ENCODE results near the gene UBE2L5. TPM values are rescaled to one million over a fixed set of nuclear protein-coding genes. Genes with fewer than 3 reads are reported as not detected.

The UBE2L5 gene
- not detected in 2 replicates for total RNA-seq
- polyA plus RNA-seq: not detected in 2 replicates
- polyA plus RNA-seq (2011; cell fraction: cytosol; rRNA removed): not detected in 2 replicates
- polyA plus RNA-seq (2011; cell fraction: nucleus; rRNA removed): not detected in 2 replicates
- polyA plus RNA-seq (2012): 1.5 and 3.1 TPM in 2 replicates
- not detected in 2 replicates for polyA minus RNA-seq
- not detected for polyA minus RNA-seq (2011; cell fraction: cytosol; rRNA and poly(A)+ RNA removed)
- polyA minus RNA-seq (2011; cell fraction: nucleus; rRNA and poly(A)+ RNA removed): not detected in 2 replicates
- Bru-seq, nascent RNA: percentile 30 among the genes with signal in this experiment
- percentile 25 among the genes with signal in this experiment for BruChase-seq, experiment 1, labeled RNA remaining after a 6-hour chase
- BruChase-seq, experiment 2, labeled RNA remaining after a 2-hour chase: percentile 11 among the genes with signal in this experiment
- long read RNA-seq, partial matches to known transcripts: 2 of 2 reads
- long read RNA-seq, other reads (novel, unspliced or antisense): 0 of 2 reads

- dilution Hi-C loops (cut with MboI; ENCODE audit: extremely low pct_ligation_motif_present, low sequenced_read_pairs) (no loop called here), intact Hi-C loops (cut with micrococcal nuclease) (loop anchor here (5.0 to 10.0 kb wide), 2 partner anchors 35 to 623 kb away; no protein-coding TSS in a partner anchor)
- H4K20me1 ChIP-seq (replicated peaks; ENCODE audit: control insufficient read depth, extremely low read depth, insufficient read depth, low read length): no peaks in the 10 kb centered on the region
- H3K9me1 ChIP-seq (replicated peaks; ENCODE audit: control insufficient read depth, extremely low read depth, insufficient read depth, low read length): no peaks in the 10 kb centered on the region
- no peaks in the 10 kb centered on the region for H3K36me3 ChIP-seq (ENCODE audit: control insufficient read depth in 2 of 2, extremely low read depth in 1 of 2, insufficient read depth in 2 of 2, low read length in 2 of 2)
- peak within 1 kb of the TSS; percentile 40 for H3K27ac ChIP-seq (ENCODE audit: insufficient read depth, low read depth, low read length)
- ChIA-PET CTCF (interaction anchor here (0.6 to 1.0 kb wide), 7 partner anchors 9 to 67 kb away, joined by 3 to 9 read pairs (median 3); no protein-coding TSS in a partner anchor), POLR2A (interaction anchor here (0.8 to 1.2 kb wide), 6 partner anchors 9 to 280 kb away, joined by 3 to 5 read pairs (median 4); no protein-coding TSS in a partner anchor)
- H2AFZ ChIP-seq (ENCODE audit: low read depth, low read length): peak within 1 kb of the TSS; percentile 91
- H3K4me3 ChIP-seq (replicated peaks in 1 of 3; ENCODE audit: insufficient read depth in 1 of 3, low read depth in 1 of 3, low read length in 3 of 3): peak within 1 kb of the TSS; percentile 54 to 81 (median 77)
- H3K27me3 ChIP-seq (ENCODE audit: control insufficient read depth in 2 of 2, insufficient read depth in 2 of 2, low read length in 2 of 2): no peaks in the 10 kb centered on the region
- peak within 1 kb of the TSS; percentile 88 for H3K4me2 ChIP-seq (ENCODE audit: insufficient read depth, low read length)
- TSS peak; percentile 33 for BruUV-seq (replicated peaks)
- peaks cover 10% of the 10 kb centered on the region for H3K4me1 ChIP-seq (ENCODE audit: control insufficient read depth, extremely low read depth, insufficient read depth, low read length)
- no peaks in the 10 kb centered on the region for H3K9me3 ChIP-seq (replicated peaks; ENCODE audit: control insufficient read depth, insufficient read depth, low read length)
- H3K9ac ChIP-seq (replicated peaks; ENCODE audit: extremely low read depth, insufficient read depth, low read length): peak within 1 kb of the TSS; percentile 73
- H3K79me2 ChIP-seq (ENCODE audit: control insufficient read depth, insufficient read depth, low read length): no peaks in the 10 kb centered on the region
- DNase-seq (ENCODE audit: low read depth, low spot score) (peak; percentile 65), FAIRE-seq (peak; percentile 73)
- no peak for TF ChIP-seq CTCF (IDR thresholded peaks at IDR 0.05; ENCODE audit: extremely low read depth in 1 of 2, insufficient read depth in 1 of 2, low read depth in 1 of 2, low read length in 2 of 2)
- TF ChIP-seq POLR2A (IDR thresholded peaks at IDR 0.05; ENCODE audit: low read depth, low read length): peak; percentile 16
- TF ChIP-seq EZH2 (IDR thresholded peaks at IDR 0.05; ENCODE audit: borderline replicate concordance, low read depth, low read length, severe bottlenecking): no peak
- TF ChIP-seq GATA2 (IDR thresholded peaks at IDR 0.05; ENCODE audit: insufficient read depth, insufficient read length, low read depth, low read length): no peak
Measured at GRCh38 chr13:30422054-30422839, at the start of gene UBE2L5. TSS of gene UBE2L5 (plus strand) at chr13:30422493. CDS start at chr13:30427991, 5,498 bp downstream.

Measured in endothelial cell of umbilical vein (primary cell).